GM18502 (cell line): ENCODE results near the gene GUSB.

Experiments
- ATAC-seq: cut with Tn5 transposase; IDR thresholded peaks from one replicate; pipeline ENCODE4 v1.9.1; 2021; ENCODE audit warnings: mild to moderate bottlenecking; ENCODE audit not compliant: unreplicated experiment, poor library complexity

The GUSB gene

GRCh38 chr7:65938336-65938895 lies 43.6 kb downstream of the GUSB start:
- no peak for ATAC-seq

- ATAC-seq: no peak
Measured at GRCh38 chr7:65937296-65937695, 44.7 kb downstream of the GUSB start.

GRCh38 chr7:65931685-65932084 lies 50.3 kb downstream of the GUSB start:
- no peak for ATAC-seq

- no peak for ATAC-seq
Measured at GRCh38 chr7:65927489-65928448, 54.2 kb downstream of the GUSB start.

- ATAC-seq: no peak
Measured at GRCh38 chr7:65926588-65926987, 55.4 kb downstream of the GUSB start.

GRCh38 chr7:65925040-65925439 lies 57.0 kb downstream of the GUSB start:
- no peak for ATAC-seq

GRCh38 chr7:65924193-65924592 lies 57.8 kb downstream of the GUSB start:
- ATAC-seq: no peak

- no peak for ATAC-seq
Measured at GRCh38 chr7:65923316-65923715, 58.7 kb downstream of the GUSB start.

GRCh38 chr7:65915921-65916657 lies 65.9 kb downstream of the GUSB start:
- no peak for ATAC-seq

- ATAC-seq: no peak
Measured at GRCh38 chr7:65912237-65912636, 69.8 kb downstream of the GUSB start.
